ENCODE results near the gene EIF4E. TPM values are rescaled to one million over a fixed set of nuclear protein-coding genes. Genes with fewer than 3 reads are reported as not detected.
A peak's percentile ranks its signal among the peaks of the same experiment; 100 is the strongest.

EIF4E gene
- total RNA-seq, 2 donors from 2014 or later: 99.4 to 123 TPM

GRCh38 chr4:98867648-98868047, 61.3 kb downstream of the EIF4E start:
- no peak for TF ChIP-seq CTCF (IDR thresholded peaks at IDR 0.05)
- Histone ChIP-seq H3K4me1 (no peaks in the 10 kb centered on the region), H3K36me3 (no peaks in the 10 kb centered on the region), H3K4me3 (no peak overlapping the region), H3K27ac (no peak overlapping the region), H3K9ac (ENCODE audit: low read depth in 2 of 2, low read length in 2 of 2) (no peak overlapping the region), H3K9me3 (no peaks in the 10 kb centered on the region), H3K27me3 (no peaks in the 10 kb centered on the region)
- intact Hi-C loops (cut with DNase I): no loop called here
- no peak for DNase-seq

GRCh38 chr4:98865059-98865458, 63.9 kb downstream of the EIF4E start:
- H3K9me3 ChIP-seq: no peaks in the 10 kb centered on the region
- H3K36me3 ChIP-seq: no peaks in the 10 kb centered on the region
- TF ChIP-seq CTCF (IDR thresholded peaks at IDR 0.05): no peak
- H3K27me3 ChIP-seq: no peaks in the 10 kb centered on the region
- H3K4me1 ChIP-seq: no peaks in the 10 kb centered on the region
- intact Hi-C loops (cut with DNase I): no loop called here
- DNase-seq: no peak
- no peak overlapping the region for H3K27ac ChIP-seq
- no peak overlapping the region for H3K9ac ChIP-seq (ENCODE audit: low read depth in 2 of 2, low read length in 2 of 2)
- no peak overlapping the region for H3K4me3 ChIP-seq

GRCh38 chr4:98864560-98864959, 64.4 kb downstream of the EIF4E start:
- Histone ChIP-seq H3K27ac (no peak overlapping the region), H3K4me3 (no peak overlapping the region), H3K4me1 (no peaks in the 10 kb centered on the region), H3K27me3 (no peaks in the 10 kb centered on the region), H3K9ac (ENCODE audit: low read depth in 2 of 2, low read length in 2 of 2) (no peak overlapping the region), H3K36me3 (no peaks in the 10 kb centered on the region), H3K9me3 (no peaks in the 10 kb centered on the region)
- DNase-seq: peak; percentile 28
- TF ChIP-seq CTCF (IDR thresholded peaks at IDR 0.05): no peak
- intact Hi-C loops (cut with DNase I): no loop called here

- Histone ChIP-seq H3K27ac (no peak overlapping the region), H3K27me3 (no peaks in the 10 kb centered on the region), H3K36me3 (no peaks in the 10 kb centered on the region), H3K4me3 (no peak overlapping the region), H3K4me1 (no peaks in the 10 kb centered on the region), H3K9me3 (no peaks in the 10 kb centered on the region), H3K9ac (ENCODE audit: low read depth in 2 of 2, low read length in 2 of 2) (no peak overlapping the region)
- intact Hi-C loops (cut with DNase I): no loop called here
- DNase-seq: no peak
- no peak for TF ChIP-seq CTCF (IDR thresholded peaks at IDR 0.05)
Measured at GRCh38 chr4:98862371-98862770, 66.6 kb downstream of the EIF4E start.

GRCh38 chr4:98861100-98861884, 67.6 kb downstream of the EIF4E start:
- H3K9me3 ChIP-seq: no peaks in the 10 kb centered on the region
- no peak overlapping the region for H3K9ac ChIP-seq (ENCODE audit: low read depth in 2 of 2, low read length in 2 of 2)
- H3K4me3 ChIP-seq: no peak overlapping the region
- H3K27me3 ChIP-seq: no peaks in the 10 kb centered on the region
- no peak for TF ChIP-seq CTCF (IDR thresholded peaks at IDR 0.05)
- H3K4me1 ChIP-seq: no peaks in the 10 kb centered on the region
- no peak overlapping the region for H3K27ac ChIP-seq
- intact Hi-C loops (cut with DNase I): no loop called here
- no peaks in the 10 kb centered on the region for H3K36me3 ChIP-seq
- no peak for DNase-seq
